CD4-positive, alpha-beta T cell treated with Interleukin-6 at 100 ng/mL for 8 hours (primary cell): ENCODE measurements around the gene CENATAC.
"Not testable (repeated sequence)": the region's sequence is repeated elsewhere in the genome, so short reads cannot be mapped to it uniquely, and the experiment has no call there.

Experiments
- DNase-seq: peaks from one replicate; pipeline ENCODE4 v3.0.0-alpha.2; 2020; ENCODE audit warnings: mixed read lengths, low spot score

The CENATAC gene

GRCh38 chr11:119055901-119056300 lies 58.0 kb downstream of the CENATAC start:
- no peak for DNase-seq

- peak; percentile 18 for DNase-seq
Measured at GRCh38 chr11:119056421-119056999, 58.6 kb downstream of the CENATAC start.

- peak; percentile 98 for DNase-seq
Measured at GRCh38 chr11:119057000-119057769, 59.2 kb downstream of the CENATAC start, which contains the start of gene HYOU1. HYOU1 (minus strand) TSS chr11:119057205; CDS start chr11:119056160, 1,045 bp downstream.

- DNase-seq = not testable (repeated sequence)
Measured at GRCh38 chr11:119059128-119059527, 61.2 kb downstream of the CENATAC start.

GRCh38 chr11:119061256-119061655 lies 63.3 kb downstream of the CENATAC start:
- no peak for DNase-seq

GRCh38 chr11:119062779-119063178 lies 64.8 kb downstream of the CENATAC start:
- no peak for DNase-seq

- peak; percentile 53 for DNase-seq
Measured at GRCh38 chr11:119065369-119065768, 67.4 kb downstream of the CENATAC start.
